Activated CD4-positive, alpha-beta T cell treated with anti-CD3 and anti-CD28 coated beads, Interleukin-2, amount 10 ng/mL, durations not matched to agents 7 days and 5 days (primary cell): Measurements from ENCODE around the gene REC114. TPM values are rescaled to one million over a fixed set of nuclear protein-coding genes. Genes with fewer than 3 reads are reported as not detected.
"Not testable (repeated sequence)": the region's sequence is repeated elsewhere in the genome, so short reads cannot be mapped to it uniquely, and the experiment has no call there.

Experiments used
- CTCF ChIA-PET: fragments of 350-600 bp; sonication (Branson Sonifier 250); formaldehyde crosslinking; loops from one replicate; lab custom pipeline; 2021; ENCODE audit warnings: antibody characterized with exemption; lab: Charles Lee
- POLR2A ChIA-PET: fragments of 350-600 bp; sonication (Branson Sonifier 250); formaldehyde crosslinking; loops from one replicate; lab custom pipeline; 2021; ENCODE audit warnings: antibody characterized with exemption; lab: Charles Lee
- DNase-seq: peaks from one replicate; pipeline ENCODE4 v3.0.0-alpha.2; 2020
- H3K27ac Mint-ChIP-seq: one replicate; pipeline ENCODE4 v1.8.0; 2021; ENCODE audit warnings: mild to moderate bottlenecking, moderate library complexity, mixed read lengths
- H3K27me3 Mint-ChIP-seq: one replicate; pipeline ENCODE4 v1.8.0; 2021; ENCODE audit warnings: mixed read lengths
- H3K36me3 Mint-ChIP-seq: one replicate; pipeline ENCODE4 v1.8.0; 2021; ENCODE audit warnings: low read depth, mixed read lengths
- H3K4me1 Mint-ChIP-seq: one replicate; pipeline ENCODE4 v1.8.0; 2021; ENCODE audit warnings: mixed read lengths
- H3K4me3 Mint-ChIP-seq: one replicate; pipeline ENCODE4 v1.8.0; 2021; ENCODE audit warnings: mild to moderate bottlenecking, moderate library complexity, mixed read lengths
- H3K9me3 Mint-ChIP-seq: one replicate; pipeline ENCODE4 v1.8.0; 2021; ENCODE audit warnings: mixed read lengths
- total RNA-seq, 2 experiments: library from RNA; stranded (reverse); gene quantifications; one replicate each; pipeline ENCODE4 v1.2.3, GENCODE V29; 2021

Gene REC114
- total RNA-seq, 2 experiments from 2014 or later = not detected

DNA sequence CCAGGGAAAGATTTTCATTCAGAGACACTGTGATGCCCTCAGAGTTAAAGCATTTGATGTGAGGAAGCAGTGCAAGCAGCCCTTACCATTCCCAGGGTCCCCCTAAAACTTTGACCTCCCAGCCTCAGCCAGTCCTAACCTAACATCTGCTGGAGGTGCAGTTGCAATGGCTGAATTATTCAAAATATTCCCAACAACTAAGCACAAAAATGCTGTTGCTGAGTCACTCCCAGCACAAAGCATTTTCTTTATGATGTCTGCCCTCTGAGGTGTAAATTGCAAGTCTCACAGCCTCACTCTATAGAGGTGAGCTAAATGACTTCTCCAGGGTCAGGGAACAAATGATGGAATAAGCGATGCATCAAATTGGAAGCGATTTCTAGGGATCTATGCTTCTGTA lies 6.4 kb upstream of the REC114 start:
- peaks cover 27% of the 10 kb centered on the region for H3K27me3 Mint-ChIP-seq
- H3K4me1 Mint-ChIP-seq = peaks cover 2% of the 10 kb centered on the region
- POLR2A ChIA-PET = no interaction called here
- no peak for DNase-seq
- CTCF ChIA-PET = no interaction called here
- H3K4me3 Mint-ChIP-seq = no peak overlapping the region
- no peaks in the 10 kb centered on the region for H3K36me3 Mint-ChIP-seq
- H3K27ac Mint-ChIP-seq = no peak overlapping the region
- H3K9me3 Mint-ChIP-seq = no peaks in the 10 kb centered on the region

DNA sequence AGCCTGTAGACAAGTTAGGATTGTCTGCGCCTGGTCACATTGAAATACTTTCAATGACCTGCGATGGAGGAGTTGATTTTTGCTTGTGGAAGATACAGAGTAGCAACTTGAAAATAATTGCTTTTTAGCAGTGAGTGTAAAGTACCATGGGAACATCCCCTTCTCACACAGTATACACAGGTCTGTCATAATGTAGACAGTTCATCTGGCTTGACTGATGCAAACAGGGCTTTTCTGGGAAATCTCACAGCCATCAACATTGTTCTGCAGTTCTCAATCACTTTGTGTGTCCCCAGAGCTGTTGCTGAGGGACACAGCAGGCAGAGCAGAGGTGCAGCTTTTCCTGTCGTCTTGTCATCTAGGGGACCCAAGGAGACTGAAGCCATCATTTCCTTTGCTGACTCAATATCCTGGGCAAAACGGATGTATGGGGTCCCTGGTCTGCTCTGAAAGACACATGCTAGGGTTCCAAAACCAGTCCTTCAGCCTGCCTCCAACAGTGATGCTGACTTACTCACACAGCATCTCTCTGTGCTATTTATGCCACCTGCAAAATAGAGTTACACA lies 5.3 kb upstream of the REC114 start:
- no peak overlapping the region for H3K4me3 Mint-ChIP-seq
- no peaks in the 10 kb centered on the region for H3K36me3 Mint-ChIP-seq
- no peak for DNase-seq
- POLR2A ChIA-PET = no interaction called here
- peaks cover 2% of the 10 kb centered on the region for H3K4me1 Mint-ChIP-seq
- no peak overlapping the region for H3K27ac Mint-ChIP-seq
- H3K27me3 Mint-ChIP-seq = peaks cover 24% of the 10 kb centered on the region
- CTCF ChIA-PET = no interaction called here
- H3K9me3 Mint-ChIP-seq = no peaks in the 10 kb centered on the region

DNA sequence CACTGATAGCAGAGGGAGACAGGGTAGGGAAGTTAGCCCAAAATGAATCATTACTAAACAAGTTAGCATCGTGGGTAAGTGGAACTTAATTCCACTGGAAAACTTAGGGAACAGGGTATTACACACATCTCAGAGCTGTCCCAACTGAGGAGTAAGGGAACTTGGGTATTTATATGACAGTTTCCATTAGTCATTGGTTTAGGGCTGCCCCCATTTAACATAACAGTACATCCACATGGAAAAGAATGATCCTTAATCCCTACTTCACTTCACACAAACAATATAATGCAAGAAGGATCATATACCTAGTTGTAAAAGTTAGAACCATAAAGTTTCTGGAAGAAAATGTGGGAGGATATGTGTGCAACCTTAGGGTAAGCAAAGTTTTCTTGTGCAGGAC lies 4.3 kb upstream of the REC114 start:
- Mint-ChIP-seq H3K9me3 (no peaks in the 10 kb centered on the region), H3K4me1 (peaks cover 2% of the 10 kb centered on the region), H3K27me3 (peaks cover 21% of the 10 kb centered on the region), H3K4me3 (no peak overlapping the region), H3K27ac (no peak overlapping the region), H3K36me3 (no peaks in the 10 kb centered on the region)
- no peak for DNase-seq
- ChIA-PET CTCF (no interaction called here), POLR2A (no interaction called here)

DNA sequence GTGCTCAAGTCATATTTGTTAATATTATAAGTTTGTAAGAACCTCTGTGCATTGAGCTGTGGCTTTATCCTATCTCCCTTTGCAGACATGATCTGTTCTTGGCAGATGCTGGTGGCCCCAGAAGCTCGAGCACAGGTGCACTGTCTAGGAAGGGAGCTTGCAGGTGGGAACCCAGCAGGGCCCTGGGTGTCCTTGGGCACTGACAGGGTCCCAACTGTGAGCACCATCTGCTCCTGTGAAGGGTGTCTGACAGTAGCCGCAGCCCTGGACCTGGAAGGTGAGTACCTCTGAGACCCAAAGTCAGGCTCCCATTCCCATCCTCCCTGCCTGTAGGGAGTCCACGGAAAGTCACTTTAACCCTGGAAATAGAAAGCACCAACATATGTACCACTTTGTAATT lies 2.4 kb upstream of the REC114 start:
- Mint-ChIP-seq H3K4me1 (peaks cover 2% of the 10 kb centered on the region), H3K9me3 (no peaks in the 10 kb centered on the region), H3K4me3 (no peak overlapping the region), H3K27me3 (peaks cover 25% of the 10 kb centered on the region), H3K27ac (no peak overlapping the region), H3K36me3 (no peaks in the 10 kb centered on the region)
- CTCF ChIA-PET = no interaction called here
- no peak for DNase-seq
- POLR2A ChIA-PET = no interaction called here

DNA sequence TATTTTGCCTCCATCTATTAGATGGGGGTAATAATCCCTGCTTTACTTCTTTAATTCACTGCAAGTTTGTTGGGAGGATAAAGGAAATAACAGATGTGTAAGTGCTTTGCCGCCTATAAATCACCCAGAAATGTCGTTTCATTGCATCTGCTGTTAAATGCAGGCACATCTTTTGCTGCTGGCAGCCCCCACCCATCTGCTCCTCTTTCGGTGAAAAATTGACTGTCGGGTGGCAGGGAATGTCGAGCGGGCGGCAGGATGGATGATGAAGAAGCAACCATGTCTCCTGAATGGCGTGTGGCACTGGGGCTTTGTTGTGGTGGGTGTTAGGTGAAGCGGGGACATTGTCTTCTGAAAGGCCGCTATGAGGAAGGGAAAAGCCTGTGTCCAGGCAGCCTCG lies 543 bp upstream of the REC114 start:
- H3K27ac Mint-ChIP-seq = no peak overlapping the region
- H3K4me1 Mint-ChIP-seq = peaks cover 8% of the 10 kb centered on the region
- peaks cover 5% of the 10 kb centered on the region for H3K9me3 Mint-ChIP-seq
- H3K27me3 Mint-ChIP-seq = peaks cover 19% of the 10 kb centered on the region
- H3K4me3 Mint-ChIP-seq = no peak overlapping the region
- DNase-seq = no peak
- peaks cover 1% of the 10 kb centered on the region for H3K36me3 Mint-ChIP-seq
- ChIA-PET CTCF (no interaction called here), POLR2A (no interaction called here)

DNA sequence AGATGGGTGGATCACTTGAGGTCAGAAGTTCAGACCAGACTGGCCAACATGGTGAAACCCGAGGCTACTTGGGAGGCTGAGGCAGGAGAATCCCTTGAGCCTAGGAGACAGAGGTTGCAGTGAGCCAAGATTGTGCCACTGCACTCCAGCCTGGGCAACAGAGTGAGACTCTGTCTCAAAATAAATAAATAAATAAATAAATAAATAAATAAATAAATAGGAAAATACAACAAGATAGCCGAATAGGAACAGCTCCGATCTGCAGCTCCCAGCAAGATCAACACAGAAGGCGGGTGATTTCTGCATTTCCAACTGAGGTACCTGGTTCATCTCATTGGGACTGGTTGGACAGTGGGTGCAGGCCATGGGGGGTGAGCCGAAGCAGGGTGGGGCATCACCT lies 4.5 kb downstream of the REC114 start:
- CTCF ChIA-PET = not testable (repeated sequence)
- peak overlapping the region; percentile 26 for H3K27ac Mint-ChIP-seq

DNA sequence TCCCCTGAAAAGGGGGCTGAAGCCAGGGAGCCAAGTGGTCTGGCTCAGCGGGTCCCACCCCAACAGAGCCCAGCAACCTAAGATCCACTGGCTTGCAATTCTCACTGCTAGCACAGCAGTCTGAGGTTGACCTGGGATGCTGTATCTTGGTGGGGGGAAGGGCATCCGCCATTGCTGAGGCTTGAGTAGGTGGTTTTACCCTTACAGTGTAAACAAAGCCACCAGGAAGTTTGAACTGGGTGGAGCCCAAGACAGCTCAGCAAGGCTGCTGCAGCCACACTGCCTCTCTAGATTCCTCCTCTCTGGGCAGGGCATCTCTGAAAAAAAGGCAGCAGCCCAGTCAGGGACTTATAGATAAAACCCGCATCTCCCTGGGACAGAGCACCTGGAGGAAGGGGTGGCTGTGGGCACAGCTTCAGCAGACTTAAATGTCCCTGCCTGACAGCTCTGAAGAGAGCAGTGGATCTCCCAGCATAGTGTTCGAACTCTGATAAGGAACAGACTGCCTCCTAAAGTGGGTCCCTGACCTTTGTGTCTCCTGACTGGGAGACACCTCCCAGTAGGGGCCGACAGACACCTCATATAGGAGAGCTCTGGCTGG lies 5.3 kb downstream of the REC114 start:
- peak; percentile 55 for DNase-seq
- H3K4me3 Mint-ChIP-seq, H3K36me3 Mint-ChIP-seq, POLR2A ChIA-PET, CTCF ChIA-PET: not testable (repeated sequence)
- Mint-ChIP-seq H3K9me3 (peaks cover 16% of the 10 kb centered on the region), H3K27ac (peak overlapping the region; percentile 73), H3K4me1 (peaks cover 23% of the 10 kb centered on the region), H3K27me3 (peaks cover 47% of the 10 kb centered on the region)

More for the DNA sequence above, 4.5 kb downstream of the REC114 start:
- POLR2A ChIA-PET, DNase-seq, H3K36me3 Mint-ChIP-seq, H3K4me3 Mint-ChIP-seq: not testable (repeated sequence)
- Mint-ChIP-seq H3K4me1 (peaks cover 23% of the 10 kb centered on the region), H3K27me3 (peaks cover 44% of the 10 kb centered on the region), H3K9me3 (peaks cover 16% of the 10 kb centered on the region)

DNA sequence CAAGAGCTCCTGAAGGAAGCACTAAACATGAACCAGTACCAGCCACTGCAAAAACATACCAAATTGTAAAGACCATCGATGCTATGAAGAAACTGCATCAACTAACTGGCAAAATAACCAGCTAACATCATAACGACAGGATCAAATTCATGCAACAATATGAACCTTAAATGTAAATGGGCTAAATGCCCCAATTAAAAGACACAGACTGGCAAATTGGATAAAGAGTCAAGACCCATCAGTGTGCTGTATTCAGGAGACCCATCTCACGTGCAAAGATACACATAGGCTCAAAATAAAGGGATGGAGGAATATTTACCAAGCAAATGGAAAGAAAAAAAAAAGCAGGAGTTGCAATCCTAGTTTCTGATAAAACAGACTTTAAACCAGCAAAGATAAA lies 7.0 kb downstream of the REC114 start:
- CTCF ChIA-PET, H3K4me3 Mint-ChIP-seq, H3K36me3 Mint-ChIP-seq, H3K27ac Mint-ChIP-seq, DNase-seq, POLR2A ChIA-PET: not testable (repeated sequence)
- Mint-ChIP-seq H3K4me1 (peaks cover 23% of the 10 kb centered on the region), H3K9me3 (peaks cover 16% of the 10 kb centered on the region), H3K27me3 (peaks cover 53% of the 10 kb centered on the region)

DNA sequence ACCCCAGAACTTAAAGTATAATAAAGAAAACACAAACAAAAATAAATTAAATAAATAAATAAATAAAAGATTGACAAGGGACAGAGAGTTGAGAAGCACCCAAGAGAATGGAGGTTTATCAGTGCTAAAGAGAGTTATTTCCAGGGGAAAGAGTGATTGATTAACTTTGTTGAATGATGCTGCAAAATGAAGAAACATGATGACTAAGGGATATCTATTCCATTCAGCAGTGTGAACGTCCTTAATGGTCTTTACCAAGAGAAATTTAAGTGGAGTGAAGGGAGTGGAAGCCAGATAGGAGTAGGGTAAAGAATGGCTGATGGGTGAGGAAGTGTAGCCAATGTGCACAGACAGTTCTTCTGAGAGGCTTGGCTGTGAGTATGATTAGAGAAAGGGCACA lies 11.1 kb downstream of the REC114 start:
- Mint-ChIP-seq H3K27ac (no peak overlapping the region), H3K9me3 (peaks cover 11% of the 10 kb centered on the region), H3K4me3 (no peak overlapping the region), H3K4me1 (peaks cover 1% of the 10 kb centered on the region), H3K36me3 (peaks cover 2% of the 10 kb centered on the region), H3K27me3 (peaks cover 62% of the 10 kb centered on the region)
- POLR2A ChIA-PET = no interaction called here
- CTCF ChIA-PET = interaction anchor here (1.4 kb wide), 1 partner anchor 80 kb away, joined by 3 read pairs; no protein-coding TSS in a partner anchor
- DNase-seq = no peak

DNA sequence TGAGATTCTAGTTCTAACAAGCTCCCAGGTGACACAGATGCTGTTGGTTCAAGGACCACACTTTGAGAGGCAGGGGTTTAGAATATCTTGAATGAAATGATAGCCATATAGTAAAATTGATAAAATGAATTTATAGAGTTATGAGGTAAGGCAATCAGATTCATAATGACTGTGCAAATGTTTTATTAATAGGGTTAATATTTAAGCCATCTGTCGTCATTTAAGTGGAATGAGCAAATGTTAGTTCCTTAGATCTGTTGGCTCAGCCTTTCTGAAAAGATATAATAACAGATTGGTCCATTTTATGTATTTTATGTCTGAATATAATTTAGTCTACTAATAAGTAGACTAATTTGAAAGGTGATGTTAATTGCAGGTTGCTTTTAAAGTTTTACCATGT lies 12.9 kb downstream of the REC114 start:
- H3K36me3 Mint-ChIP-seq = no peaks in the 10 kb centered on the region
- POLR2A ChIA-PET = no interaction called here

DNA sequence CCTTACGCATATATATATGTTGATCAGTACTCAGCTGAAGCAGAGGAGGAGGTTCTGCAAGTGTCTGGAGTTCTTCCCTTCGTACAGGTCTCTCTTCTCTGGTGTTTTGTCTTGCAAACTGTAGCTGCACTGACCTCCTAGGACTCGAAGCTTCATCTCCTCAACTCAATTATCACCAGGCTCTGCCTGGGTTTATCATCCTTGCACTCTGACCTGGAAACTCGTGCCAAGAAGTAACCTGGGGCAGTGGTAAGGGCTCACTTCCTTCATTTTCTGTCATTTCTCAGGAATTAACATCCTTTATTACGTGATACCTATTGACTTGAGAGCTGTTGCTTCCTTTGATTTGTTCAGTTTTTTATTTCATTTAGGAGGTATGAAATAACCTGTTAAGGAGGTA lies 14.4 kb downstream of the REC114 start:
- CTCF ChIA-PET = no interaction called here
- no peaks in the 10 kb centered on the region for H3K9me3 Mint-ChIP-seq

More for the DNA sequence above, 12.9 kb downstream of the REC114 start:
- CTCF ChIA-PET = no interaction called here
- peaks cover 54% of the 10 kb centered on the region for H3K27me3 Mint-ChIP-seq
- H3K9me3 Mint-ChIP-seq = peaks cover 7% of the 10 kb centered on the region
- no peak overlapping the region for H3K4me3 Mint-ChIP-seq
- H3K4me1 Mint-ChIP-seq = no peaks in the 10 kb centered on the region
- no peak for DNase-seq
- no peak overlapping the region for H3K27ac Mint-ChIP-seq

DNA sequence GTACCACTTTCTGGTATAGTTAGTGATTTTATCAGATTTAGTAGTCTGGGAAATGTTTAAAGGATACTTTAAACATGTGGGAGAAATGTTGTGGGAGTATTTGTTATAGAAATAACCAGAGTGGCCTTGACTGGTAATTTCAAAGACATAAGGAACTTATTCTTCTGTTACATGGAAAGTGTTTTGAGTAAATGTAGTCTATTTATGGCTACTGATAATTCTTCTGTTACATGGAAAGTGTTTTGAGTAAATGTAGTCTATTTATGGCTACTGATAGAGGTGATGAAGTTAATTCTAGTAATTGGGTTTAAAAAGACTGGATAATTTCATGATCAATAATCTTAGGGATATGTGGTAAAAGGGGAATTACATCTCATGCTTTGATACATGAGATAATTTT lies 17.7 kb downstream of the REC114 start:
- DNase-seq = no peak
- Mint-ChIP-seq H3K4me1 (no peaks in the 10 kb centered on the region), H3K4me3 (no peak overlapping the region), H3K27ac (no peak overlapping the region), H3K9me3 (no peaks in the 10 kb centered on the region), H3K27me3 (peaks cover 33% of the 10 kb centered on the region), H3K36me3 (no peaks in the 10 kb centered on the region)
- ChIA-PET POLR2A (no interaction called here), CTCF (no interaction called here)

More for the DNA sequence above, 14.4 kb downstream of the REC114 start:
- Mint-ChIP-seq H3K27me3 (peaks cover 44% of the 10 kb centered on the region), H3K4me3 (no peak overlapping the region), H3K27ac (no peak overlapping the region), H3K36me3 (no peaks in the 10 kb centered on the region), H3K4me1 (no peaks in the 10 kb centered on the region)
- POLR2A ChIA-PET = no interaction called here
- no peak for DNase-seq

DNA sequence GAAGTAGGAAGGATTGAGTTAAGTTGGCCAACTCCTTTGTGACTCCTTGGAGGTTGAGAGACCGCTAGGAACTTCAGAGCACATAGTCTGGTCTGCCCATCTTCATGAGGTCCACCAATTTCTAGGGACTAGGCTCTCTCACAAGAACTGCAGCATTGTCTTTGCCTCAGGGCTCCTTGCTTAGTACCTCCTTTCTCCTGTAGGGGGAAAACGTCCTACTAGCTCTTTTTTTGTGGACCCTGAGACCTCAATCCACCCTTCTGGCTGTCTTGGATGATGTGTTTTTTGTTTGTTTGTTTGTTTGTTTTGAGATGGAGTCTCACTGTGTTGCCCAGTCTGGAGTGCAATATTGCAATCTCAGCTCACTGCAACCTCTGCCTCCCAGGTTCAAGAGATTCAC lies 21.6 kb downstream of the REC114 start:
- no peaks in the 10 kb centered on the region for H3K36me3 Mint-ChIP-seq
- peaks cover 33% of the 10 kb centered on the region for H3K27me3 Mint-ChIP-seq
- POLR2A ChIA-PET = no interaction called here
- no peak overlapping the region for H3K4me3 Mint-ChIP-seq
- CTCF ChIA-PET = interaction anchor here (0.5 kb wide), 1 partner anchor 232 kb away, joined by 4 read pairs; no protein-coding TSS in a partner anchor
- no peak overlapping the region for H3K27ac Mint-ChIP-seq
- no peak for DNase-seq
- no peaks in the 10 kb centered on the region for H3K9me3 Mint-ChIP-seq
- H3K4me1 Mint-ChIP-seq = no peaks in the 10 kb centered on the region
